PFSK-1 (cell line): ENCODE results near the gene CD300H.

Source experiments
- POLR2AphosphoS5 ChIP-seq: IDR thresholded peaks from 2 replicates; pipeline ENCODE4 v1.6.1; 2012; ENCODE audit warnings: low read depth, mild to moderate bottlenecking, control low read depth, low read length, moderate library complexity
- REST ChIP-seq, 2 experiments: IDR thresholded peaks; 2 replicates each; pipeline versions ENCODE4 v1.6.1 to v1.8.0; 2011 to 2012; ENCODE audit warnings: low read depth in 2 of 2, low read length in 2 of 2, control low read depth in 1 of 2, inconsistent platforms in 1 of 2, mild to moderate bottlenecking in 1 of 2, moderate library complexity in 1 of 2; ENCODE audit not compliant: insufficient read depth in 1 of 2
- TAF1 ChIP-seq: IDR thresholded peaks from 2 replicates; pipeline ENCODE4 v1.6.1; 2012; ENCODE audit warnings: low read length, control low read depth, borderline replicate concordance; ENCODE audit not compliant: insufficient read depth

- TF ChIP-seq REST (IDR thresholded peaks at IDR 0.05; ENCODE audit: insufficient read depth in 1 of 2, low read depth in 2 of 2, low read length in 2 of 2) (no peak), TAF1 (no peak), POLR2AphosphoS5 (no peak)
Observed at GRCh38 chr17:74598346-74599022, 31.2 kb upstream of the CD300H start.
